Smooth muscle cell (in vitro differentiated cells): Measurements from ENCODE around the gene MANBA. TPM values are rescaled to one million over a fixed set of nuclear protein-coding genes. Genes with fewer than 3 reads are reported as not detected.

Source experiments
- DNase-seq: peaks from one replicate; lab custom pipeline; 2025; ENCODE audit not compliant: unreplicated experiment; lab: John Stamatoyannopoulos, UW
- H2AFZ ChIP-seq: fragments of 200-600 bp; sonication (generic); 2 replicates; pipeline ENCODE4 v1.6.0; 2016; ENCODE audit warnings: antibody characterized with exemption, low read depth, mild to moderate bottlenecking
- H3F3A ChIP-seq: fragments of 200-600 bp; sonication (generic); 2 replicates; pipeline ENCODE4 v1.6.0; 2017; ENCODE audit warnings: antibody characterized with exemption, low read depth
- H3K27ac ChIP-seq: fragments of 200-600 bp; sonication (generic); 2 replicates; pipeline ENCODE4 v1.5.1; 2016; ENCODE audit warnings: low read depth, mild to moderate bottlenecking
- H3K27me3 ChIP-seq: fragments of 200-600 bp; sonication (generic); 2 replicates; pipeline ENCODE4 v1.6.1; 2016; ENCODE audit warnings: low read depth, mild to moderate bottlenecking
- H3K36me3 ChIP-seq: fragments of 200-600 bp; sonication (generic); 2 replicates; pipeline ENCODE4 v1.5.1; 2016; ENCODE audit warnings: low read depth
- H3K4me1 ChIP-seq: fragments of 200-600 bp; sonication (generic); 2 replicates; pipeline ENCODE4 v1.5.1; 2016; ENCODE audit warnings: low read depth
- H3K4me2 ChIP-seq: fragments of 200-600 bp; sonication (generic); 2 replicates; pipeline ENCODE4 v1.6.0; 2016; ENCODE audit warnings: mild to moderate bottlenecking
- H3K4me3 ChIP-seq: fragments of 200-600 bp; sonication (generic); 2 replicates; pipeline ENCODE4 v1.5.1; 2016; ENCODE audit warnings: mild to moderate bottlenecking
- H3K79me2 ChIP-seq: fragments of 200-600 bp; sonication (generic); 2 replicates; pipeline ENCODE4 v1.6.0; 2016; ENCODE audit warnings: low read depth, mild to moderate bottlenecking
- H3K9ac ChIP-seq: fragments of 200-600 bp; sonication (generic); 2 replicates; pipeline ENCODE4 v1.6.0; 2016; ENCODE audit warnings: low read depth
- H3K9me3 ChIP-seq: fragments of 200-600 bp; sonication (generic); replicated peaks from 2 replicates; pipeline ENCODE4 v1.5.1; 2016; ENCODE audit warnings: low read depth
- H4K20me1 ChIP-seq: fragments of 200-600 bp; sonication (generic); 2 replicates; pipeline ENCODE4 v1.6.0; 2016; ENCODE audit warnings: low read depth
- WGBS: methylation state at CpG from one replicate; pipeline ENCODE4 v1.1.7; 2016; ENCODE audit warnings: low lambda C conversion rate; 5-methylcytosine and 5-hydroxymethylcytosine counted together
- polyA plus RNA-seq: library from polyadenylated mRNA; unstranded; fragments of >200 nt; fragmentation: Nextera tagmentation; extraction: Ambion mirVana; gene quantifications from 2 replicates; pipeline ENCODE4 v1.2.1, GENCODE V29; 2016
- total RNA-seq: library from RNA; depleted of rRNA; stranded (reverse); fragments of >200 nt; gene quantifications from 2 replicates; pipeline ENCODE4 v1.2.3, GENCODE V29; 2014
- TF ChIP-seq, protein P1 (sequence below): fragments of 200-600 bp; sonication (generic); IDR thresholded peaks from 2 replicates; pipeline ENCODE4 v1.5.1; 2017; ENCODE audit warnings: borderline replicate concordance, mild to moderate bottlenecking, antibody characterized with exemption; ENCODE audit not compliant: insufficient read depth, poor library complexity, severe bottlenecking

MANBA gene
- total and polyA plus RNA-seq, 2 experiments from 2014 or later = 58.1 to 99.9 TPM

DNA sequence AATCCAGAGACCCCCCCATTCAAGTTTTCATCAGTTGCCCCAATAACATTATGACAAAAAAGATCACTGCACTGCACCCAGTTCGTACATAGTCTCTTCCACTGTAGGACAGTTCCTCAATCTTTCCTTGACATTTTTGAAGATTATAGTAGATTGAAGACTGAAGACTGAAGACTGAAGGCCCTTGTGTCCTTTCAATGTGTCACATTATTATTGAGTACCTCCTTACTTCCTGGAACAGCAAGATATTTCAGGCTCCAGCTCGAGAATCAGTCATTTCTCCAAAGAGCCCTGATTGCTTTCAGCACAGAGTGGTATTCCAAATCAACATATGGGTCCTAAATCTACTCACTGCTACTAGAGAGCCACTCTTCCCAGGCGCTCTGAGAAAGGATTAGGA, 75.0 kb downstream of the MANBA start:
- no peaks in the 10 kb centered on the region for H3K36me3 ChIP-seq
- no peaks in the 10 kb centered on the region for H3K9me3 ChIP-seq
- H3F3A ChIP-seq = peaks cover 19% of the 10 kb centered on the region
- TF ChIP-seq, protein P1, sequence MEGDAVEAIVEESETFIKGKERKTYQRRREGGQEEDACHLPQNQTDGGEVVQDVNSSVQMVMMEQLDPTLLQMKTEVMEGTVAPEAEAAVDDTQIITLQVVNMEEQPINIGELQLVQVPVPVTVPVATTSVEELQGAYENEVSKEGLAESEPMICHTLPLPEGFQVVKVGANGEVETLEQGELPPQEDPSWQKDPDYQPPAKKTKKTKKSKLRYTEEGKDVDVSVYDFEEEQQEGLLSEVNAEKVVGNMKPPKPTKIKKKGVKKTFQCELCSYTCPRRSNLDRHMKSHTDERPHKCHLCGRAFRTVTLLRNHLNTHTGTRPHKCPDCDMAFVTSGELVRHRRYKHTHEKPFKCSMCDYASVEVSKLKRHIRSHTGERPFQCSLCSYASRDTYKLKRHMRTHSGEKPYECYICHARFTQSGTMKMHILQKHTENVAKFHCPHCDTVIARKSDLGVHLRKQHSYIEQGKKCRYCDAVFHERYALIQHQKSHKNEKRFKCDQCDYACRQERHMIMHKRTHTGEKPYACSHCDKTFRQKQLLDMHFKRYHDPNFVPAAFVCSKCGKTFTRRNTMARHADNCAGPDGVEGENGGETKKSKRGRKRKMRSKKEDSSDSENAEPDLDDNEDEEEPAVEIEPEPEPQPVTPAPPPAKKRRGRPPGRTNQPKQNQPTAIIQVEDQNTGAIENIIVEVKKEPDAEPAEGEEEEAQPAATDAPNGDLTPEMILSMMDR = no peak
- no peak overlapping the region for H2AFZ ChIP-seq
- 85% methylated on average over 3 of the region's 3 CpGs for WGBS
- no peaks in the 10 kb centered on the region for H3K27me3 ChIP-seq
- no peak for DNase-seq
- no peaks in the 10 kb centered on the region for H4K20me1 ChIP-seq
- peak overlapping the region; percentile 75 for H3K9ac ChIP-seq
- no peak overlapping the region for H3K4me3 ChIP-seq
- H3K27ac ChIP-seq = peak overlapping the region; percentile 88
- peak overlapping the region; percentile 8 for H3K4me2 ChIP-seq
- H3K79me2 ChIP-seq = no peaks in the 10 kb centered on the region
- H3K4me1 ChIP-seq = peaks cover 8% of the 10 kb centered on the region

DNA sequence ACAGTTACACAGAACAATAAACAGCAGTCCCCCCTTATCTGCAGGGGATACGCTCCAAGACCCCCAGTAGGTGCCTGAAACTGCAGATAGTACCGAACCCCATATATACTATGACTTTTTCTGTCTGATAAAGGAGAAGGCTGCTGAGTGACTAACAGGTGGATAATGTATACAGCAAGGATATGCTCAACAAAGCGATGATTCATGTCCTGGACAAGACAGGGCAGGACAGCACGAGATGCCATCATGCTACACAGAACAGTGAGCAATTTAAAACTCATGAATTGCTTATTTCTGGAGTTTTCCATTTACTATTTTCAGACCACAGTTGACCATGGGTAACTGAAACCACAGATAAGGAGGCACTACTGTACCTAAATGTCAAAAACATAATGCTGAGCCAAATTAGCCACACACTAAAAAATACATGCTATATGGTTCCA, 76.1 kb downstream of the MANBA start:
- no peak overlapping the region for H3K4me3 ChIP-seq
- no peaks in the 10 kb centered on the region for H3K9me3 ChIP-seq
- H4K20me1 ChIP-seq = no peaks in the 10 kb centered on the region
- H3K27me3 ChIP-seq = no peaks in the 10 kb centered on the region
- TF ChIP-seq, protein P1 = no peak
- peak overlapping the region; percentile 75 for H3K9ac ChIP-seq
- no peaks in the 10 kb centered on the region for H3K36me3 ChIP-seq
- H2AFZ ChIP-seq = no peak overlapping the region
- peak overlapping the region; percentile 88 for H3K27ac ChIP-seq
- H3K79me2 ChIP-seq = no peaks in the 10 kb centered on the region
- H3F3A ChIP-seq = peaks cover 19% of the 10 kb centered on the region
- H3K4me2 ChIP-seq = peak overlapping the region; percentile 44
- DNase-seq = no peak
- H3K4me1 ChIP-seq = peaks cover 8% of the 10 kb centered on the region
- WGBS = 27% methylated on average over 4 of the region's 4 CpGs

DNA sequence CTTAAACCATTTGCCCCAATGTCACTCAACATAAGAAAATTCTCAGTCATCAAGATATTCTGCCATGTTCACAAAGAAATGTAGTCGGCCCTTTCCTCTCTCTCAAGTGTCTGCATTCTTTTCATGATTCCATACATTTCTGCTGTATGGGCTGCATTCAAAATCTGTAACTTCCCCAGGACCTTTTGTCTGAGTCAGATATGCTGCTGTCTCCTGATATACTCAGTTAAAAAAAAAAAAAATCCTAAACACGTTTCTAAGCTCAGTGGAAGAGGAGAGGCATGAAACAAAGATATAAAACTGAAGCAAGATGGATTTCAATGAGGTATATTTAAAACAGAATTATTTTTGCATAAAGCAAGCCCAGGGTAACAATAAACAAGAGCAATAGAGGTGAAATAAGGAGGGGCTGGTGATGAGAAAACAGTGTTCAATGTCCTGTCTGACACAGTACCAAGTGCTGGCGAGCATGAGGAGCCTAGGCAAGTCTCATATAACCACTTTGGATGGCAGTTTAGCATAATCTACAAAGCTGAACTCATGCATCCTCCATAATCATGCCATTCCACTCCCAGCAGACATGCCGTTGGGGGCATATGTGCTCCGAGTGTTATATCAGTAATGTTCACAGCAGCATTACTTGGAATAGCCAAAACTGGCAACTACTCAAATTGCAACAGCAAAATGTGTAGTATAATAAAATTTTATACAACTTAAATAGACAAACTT, 76.7 kb downstream of the MANBA start:
- H3F3A ChIP-seq = peaks cover 19% of the 10 kb centered on the region
- H3K4me3 ChIP-seq = no peak overlapping the region
- H3K36me3 ChIP-seq = no peaks in the 10 kb centered on the region
- H3K79me2 ChIP-seq = no peaks in the 10 kb centered on the region
- H3K9me3 ChIP-seq = no peaks in the 10 kb centered on the region
- no peak overlapping the region for H2AFZ ChIP-seq
- H3K9ac ChIP-seq = peak overlapping the region; percentile 48
- peak overlapping the region; percentile 44 for H3K4me2 ChIP-seq
- TF ChIP-seq, protein P1 = no peak
- H4K20me1 ChIP-seq = no peaks in the 10 kb centered on the region
- no peak for DNase-seq
- 30% methylated on average over 5 of the region's 5 CpGs for WGBS
- no peaks in the 10 kb centered on the region for H3K27me3 ChIP-seq
- H3K4me1 ChIP-seq = peaks cover 11% of the 10 kb centered on the region
- H3K27ac ChIP-seq = peak overlapping the region; percentile 88
